ENCODE data around the gene ZDHHC11.
"Not testable (repeated sequence)": the region's sequence is repeated elsewhere in the genome, so short reads cannot be mapped to it uniquely, and the experiment has no call there.

GRCh38 chr5:771087-771781 lies 79.6 kb downstream of the ZDHHC11 start:
- not testable (repeated sequence) for TF ChIP-seq CTCF (IDR thresholded peaks at IDR 0.05; ENCODE audit: insufficient read depth, low read length); SPI1 (IDR thresholded peaks at IDR 0.05; ENCODE audit: borderline replicate concordance, low read depth); POLR2AphosphoS5 (IDR thresholded peaks at IDR 0.05; ENCODE audit: low read depth); GABPA (IDR thresholded peaks at IDR 0.05; ENCODE audit: low read depth)
